Measurements from ENCODE around the gene ERO1A.

- TF ChIP-seq CTCF (IDR thresholded peaks at IDR 0.05) (no peak), POLR2A (IDR thresholded peaks at IDR 0.05) (no peak)
These were observed 88.3 kb downstream of the ERO1A start for GRCh38 chr14:52607061-52607460.

Measured in tibial nerve (tissue), 3 donors.